MM.1S (cell line): Measurements from ENCODE around the gene MELTF.

ENCODE experiments used
- CTCF ChIP-seq: fragments of 300-600 bp; sonication (generic); IDR thresholded peaks from 2 replicates; pipeline ENCODE4 v1.5.1; 2016; ENCODE audit warnings: antibody characterized with exemption, low read length, mixed read lengths
- EZH2 ChIP-seq: fragments of 300-600 bp; sonication (generic); optimal IDR thresholded peaks from 2 replicates; pipeline ENCODE3; 2017; ENCODE audit warnings: low read depth, mild to moderate bottlenecking, antibody characterized with exemption, low read length, mixed read lengths
- EZH2phosphoT487 ChIP-seq: fragments of 300-600 bp; sonication (generic); IDR thresholded peaks from 2 replicates; pipeline ENCODE4 v1.6.1; 2018; ENCODE audit warnings: antibody characterized with exemption, low read length

- TF ChIP-seq CTCF (no peak), EZH2 (no peak), EZH2phosphoT487 (no peak)
Observed at GRCh38 chr3:197017003-197017402, 12.6 kb downstream of the MELTF start.
